Neural cell (in vitro differentiated cells): ENCODE results near the gene PHACTR4. TPM values are rescaled to one million over a fixed set of nuclear protein-coding genes. Genes with fewer than 3 reads are reported as not detected.
A peak's percentile ranks its signal among the peaks of the same experiment; 100 is the strongest.

ENCODE experiments used
- H2AFZ ChIP-seq: fragments of 200-600, 300-800 bp; sonication (generic), shearing (Covaris generic); 2 replicates; pipeline ENCODE4 v1.6.0; 2014; ENCODE audit warnings: low read depth, mild to moderate bottlenecking, antibody characterized with exemption, low read length, moderate library complexity
- H3F3A ChIP-seq: fragments of 200-600 bp; shearing (Covaris generic); 2 replicates; pipeline ENCODE4 v1.6.1; 2016; ENCODE audit warnings: mild to moderate bottlenecking, moderate library complexity, mixed read lengths, antibody characterized with exemption, low read length; ENCODE audit not compliant: insufficient read depth, poor library complexity, severe bottlenecking
- H3K27ac ChIP-seq: fragments of 200-600, 300-800 bp; sonication (generic), shearing (Covaris generic); 2 replicates; pipeline ENCODE4 v1.5.1; 2014; ENCODE audit warnings: mild to moderate bottlenecking, low read length, moderate library complexity
- H3K27me3 ChIP-seq: fragments of 300-800, 200-600 bp; sonication (generic), shearing (Covaris generic); 2 replicates; pipeline ENCODE4 v1.6.0; 2014; ENCODE audit warnings: mild to moderate bottlenecking, low read depth, low read length, moderate library complexity; ENCODE audit not compliant: insufficient read depth
- H3K36me3 ChIP-seq: fragments of 300-800, 200-600 bp; sonication (generic), shearing (Covaris generic); 2 replicates; pipeline ENCODE4 v1.5.1; 2014; ENCODE audit warnings: mild to moderate bottlenecking, antibody characterized with exemption, low read length, moderate library complexity; ENCODE audit not compliant: insufficient read depth
- H3K4me2 ChIP-seq: fragments of 300-800, 200-600 bp; sonication (generic), shearing (Covaris generic); 2 replicates; pipeline ENCODE4 v1.6.0; 2014; ENCODE audit warnings: mild to moderate bottlenecking, low read length
- H3K4me3 ChIP-seq: fragments of 300-800, 200-600 bp; sonication (generic), shearing (Covaris generic); 2 replicates; pipeline ENCODE4 v1.5.1; 2014; ENCODE audit warnings: mild to moderate bottlenecking, low read length, moderate library complexity
- H3K79me2 ChIP-seq: fragments of 200-600 bp; shearing (Covaris generic); replicated peaks from 2 replicates; pipeline ENCODE4 v1.6.0; 2014; ENCODE audit warnings: mild to moderate bottlenecking, low read length, moderate library complexity; ENCODE audit not compliant: insufficient read depth
- H3K9ac ChIP-seq: fragments of 300-800, 200-600 bp; sonication (generic), shearing (Covaris generic); 2 replicates; pipeline ENCODE4 v1.6.1; 2016; ENCODE audit warnings: mild to moderate bottlenecking, low read length, mixed read lengths
- H3K9me2 ChIP-seq: fragments of 200-600 bp; shearing (Covaris generic); 2 replicates; pipeline ENCODE4 v1.6.1; 2016; ENCODE audit warnings: mild to moderate bottlenecking, low read length, mixed read lengths; ENCODE audit not compliant: insufficient read depth
- H3K9me3 ChIP-seq: fragments of 200-600, 300-800 bp; sonication (generic), shearing (Covaris generic); 2 replicates; pipeline ENCODE4 v1.6.1; 2016; ENCODE audit warnings: mild to moderate bottlenecking, mixed run types, low read length, moderate library complexity, mixed read lengths
- H4K20me1 ChIP-seq: fragments of 200-600 bp; shearing (Covaris generic); 2 replicates; pipeline ENCODE4 v1.6.1; 2016; ENCODE audit warnings: mild to moderate bottlenecking, mixed run types; ENCODE audit not compliant: insufficient read depth
- EP300 ChIP-seq: fragments of 450-650 bp; conservative IDR thresholded peaks from 2 replicates; pipeline ENCODE4 v1.6.1; 2014; ENCODE audit warnings: antibody characterized with exemption, mild to moderate bottlenecking, moderate library complexity; ENCODE audit not compliant: poor library complexity, severe bottlenecking
- EZH2 ChIP-seq: fragments of 200-600, 300-800 bp; shearing (Covaris generic), sonication (generic); IDR thresholded peaks from 2 replicates; pipeline ENCODE4 v1.6.1; 2014; ENCODE audit warnings: antibody characterized with exemption, low read length, borderline replicate concordance, mild to moderate bottlenecking; ENCODE audit not compliant: insufficient read depth, poor library complexity, severe bottlenecking
- MXI1 ChIP-seq: fragments of 450-650 bp; conservative IDR thresholded peaks from 2 replicates; pipeline ENCODE4 v1.6.1; 2014; ENCODE audit warnings: antibody characterized with exemption, mild to moderate bottlenecking; ENCODE audit not compliant: poor library complexity, severe bottlenecking
- POLR2AphosphoS5 ChIP-seq: IDR thresholded peaks from 2 replicates; pipeline ENCODE4 v1.6.1; 2012
- RAD21 ChIP-seq: fragments of 450-650 bp; conservative IDR thresholded peaks from 2 replicates; pipeline ENCODE4 v1.6.1; 2014; ENCODE audit warnings: antibody characterized with exemption, mild to moderate bottlenecking, moderate library complexity
- REST ChIP-seq: IDR thresholded peaks from 2 replicates; pipeline ENCODE4 v1.6.1; 2012; ENCODE audit warnings: borderline replicate concordance
- SMC3 ChIP-seq: fragments of 450-650 bp; conservative IDR thresholded peaks from 2 replicates; pipeline ENCODE4 v1.6.1; 2014; ENCODE audit warnings: antibody characterized with exemption, mild to moderate bottlenecking, moderate library complexity; ENCODE audit not compliant: poor library complexity
- TAF1 ChIP-seq: IDR thresholded peaks from 2 replicates; pipeline ENCODE4 v1.6.1; 2012; ENCODE audit warnings: low read depth
- polyA plus RNA-seq: library from polyadenylated mRNA; depleted of rRNA; stranded (reverse); fragments of >200 nt; gene quantifications from 2 replicates; pipeline ENCODE4 v1.2.3, GENCODE V29; 2014
- TF ChIP-seq, protein P1 (sequence below): fragments of 450-650 bp; IDR thresholded peaks from 2 replicates; pipeline ENCODE4 v1.5.1; 2014; ENCODE audit warnings: antibody characterized with exemption, mild to moderate bottlenecking, moderate library complexity; ENCODE audit not compliant: poor library complexity, severe bottlenecking

The PHACTR4 gene
- polyA plus RNA-seq, 1 donor from 2014 or later, result 7.9 TPM

- Histone ChIP-seq H3K79me2 (peaks cover 14% of the 10 kb centered on the region), H3F3A (no peaks in the 10 kb centered on the region), H3K9me3 (no peaks in the 10 kb centered on the region), H3K9me2 (no peaks in the 10 kb centered on the region), H3K36me3 (no peaks in the 10 kb centered on the region), H3K9ac (no peak overlapping the region), H3K27ac (no peak overlapping the region), H2AFZ (no peak overlapping the region), H3K4me2 (no peak overlapping the region), H3K4me3 (no peak overlapping the region), H3K27me3 (no peaks in the 10 kb centered on the region), H4K20me1 (no peaks in the 10 kb centered on the region)
- TF ChIP-seq TAF1, result no peak
- TF ChIP-seq, protein P1, sequence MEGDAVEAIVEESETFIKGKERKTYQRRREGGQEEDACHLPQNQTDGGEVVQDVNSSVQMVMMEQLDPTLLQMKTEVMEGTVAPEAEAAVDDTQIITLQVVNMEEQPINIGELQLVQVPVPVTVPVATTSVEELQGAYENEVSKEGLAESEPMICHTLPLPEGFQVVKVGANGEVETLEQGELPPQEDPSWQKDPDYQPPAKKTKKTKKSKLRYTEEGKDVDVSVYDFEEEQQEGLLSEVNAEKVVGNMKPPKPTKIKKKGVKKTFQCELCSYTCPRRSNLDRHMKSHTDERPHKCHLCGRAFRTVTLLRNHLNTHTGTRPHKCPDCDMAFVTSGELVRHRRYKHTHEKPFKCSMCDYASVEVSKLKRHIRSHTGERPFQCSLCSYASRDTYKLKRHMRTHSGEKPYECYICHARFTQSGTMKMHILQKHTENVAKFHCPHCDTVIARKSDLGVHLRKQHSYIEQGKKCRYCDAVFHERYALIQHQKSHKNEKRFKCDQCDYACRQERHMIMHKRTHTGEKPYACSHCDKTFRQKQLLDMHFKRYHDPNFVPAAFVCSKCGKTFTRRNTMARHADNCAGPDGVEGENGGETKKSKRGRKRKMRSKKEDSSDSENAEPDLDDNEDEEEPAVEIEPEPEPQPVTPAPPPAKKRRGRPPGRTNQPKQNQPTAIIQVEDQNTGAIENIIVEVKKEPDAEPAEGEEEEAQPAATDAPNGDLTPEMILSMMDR, result no peak
- no peak for TF ChIP-seq REST
- no peak for TF ChIP-seq MXI1
- no peak for TF ChIP-seq EP300
- TF ChIP-seq EZH2, result no peak
- no peak for TF ChIP-seq SMC3
- no peak for TF ChIP-seq POLR2AphosphoS5
- no peak for TF ChIP-seq RAD21
These were observed 147.0 kb downstream of the PHACTR4 start for GRCh38 chr1:28516518-28516956.

- Histone ChIP-seq H3K4me2 (peak overlapping the region; percentile 39), H2AFZ (peak overlapping the region; percentile 38), H3K9ac (peak overlapping the region; percentile 79), H3K36me3 (no peaks in the 10 kb centered on the region), H4K20me1 (no peaks in the 10 kb centered on the region), H3K9me2 (no peaks in the 10 kb centered on the region), H3K27me3 (no peaks in the 10 kb centered on the region), H3F3A (no peaks in the 10 kb centered on the region), H3K4me3 (peak overlapping the region; percentile 83), H3K79me2 (peaks cover 14% of the 10 kb centered on the region), H3K27ac (peak overlapping the region; percentile 63), H3K9me3 (no peaks in the 10 kb centered on the region)
- TF ChIP-seq MXI1, result no peak
- TF ChIP-seq REST, result no peak
- TF ChIP-seq SMC3, result no peak
- TF ChIP-seq EZH2, result no peak
These were observed 148.1 kb downstream of the PHACTR4 start for GRCh38 chr1:28517649-28517999.
